Hepatocyte (in vitro differentiated cells): ENCODE data around the gene PPP1R2B. TPM values are rescaled to one million over a fixed set of nuclear protein-coding genes. Genes with fewer than 3 reads are reported as not detected.

ENCODE experiments used
- DNase-seq: peaks from one replicate; pipeline ENCODE4 v3.0.0-alpha.2; 2016; ENCODE audit warnings: low spot score
- H2AFZ ChIP-seq: fragments of 200-600 bp; sonication (generic); 2 replicates; pipeline ENCODE4 v1.6.0; 2016; ENCODE audit warnings: antibody characterized with exemption, mild to moderate bottlenecking
- H3K27ac ChIP-seq: fragments of 200-600 bp; sonication (generic); 2 replicates; pipeline ENCODE4 v1.5.1; 2016; ENCODE audit warnings: mild to moderate bottlenecking
- H3K27me3 ChIP-seq: fragments of 200-600 bp; sonication (generic); 2 replicates; pipeline ENCODE4 v1.6.1; 2016
- H3K36me3 ChIP-seq: fragments of 200-600 bp; sonication (generic); replicated peaks from 2 replicates; pipeline ENCODE4 v1.5.1; 2016; ENCODE audit warnings: low read depth; ENCODE audit not compliant: insufficient read depth
- H3K4me1 ChIP-seq: fragments of 200-600 bp; sonication (generic); 2 replicates; pipeline ENCODE4 v1.5.1; 2016; ENCODE audit warnings: mild to moderate bottlenecking, moderate library complexity; ENCODE audit not compliant: insufficient read depth
- H3K4me2 ChIP-seq: fragments of 200-600 bp; sonication (generic); 2 replicates; pipeline ENCODE4 v1.6.0; 2016
- H3K4me3 ChIP-seq: fragments of 200-600 bp; sonication (generic); 2 replicates; pipeline ENCODE4 v1.5.1; 2016; ENCODE audit warnings: mild to moderate bottlenecking
- H3K79me2 ChIP-seq: fragments of 200-600 bp; sonication (generic); 2 replicates; pipeline ENCODE4 v1.6.0; 2017; ENCODE audit warnings: mild to moderate bottlenecking
- H3K9me2 ChIP-seq: fragments of 200-600 bp; sonication (generic); replicated peaks from 2 replicates; pipeline ENCODE4 v1.6.0; 2017; ENCODE audit warnings: mild to moderate bottlenecking; ENCODE audit not compliant: insufficient read depth
- H3K9me3 ChIP-seq: fragments of 200-600 bp; sonication (generic); 2 replicates; pipeline ENCODE4 v1.5.1; 2016; ENCODE audit warnings: low read depth, mild to moderate bottlenecking
- H4K20me1 ChIP-seq: fragments of 200-600 bp; sonication (generic); 2 replicates; pipeline ENCODE4 v1.6.0; 2016; ENCODE audit warnings: mild to moderate bottlenecking; ENCODE audit not compliant: insufficient read depth, poor library complexity, severe bottlenecking
- CTCF ChIP-seq: fragments of 200-600 bp; sonication (generic); IDR thresholded peaks from 2 replicates; pipeline ENCODE4 v1.5.1; 2016; ENCODE audit warnings: antibody characterized with exemption, mild to moderate bottlenecking; ENCODE audit not compliant: poor library complexity
- EZH2 ChIP-seq: fragments of 200-600 bp; sonication (generic); IDR thresholded peaks from 2 replicates; pipeline ENCODE4 v1.6.1; 2016; ENCODE audit warnings: antibody characterized with exemption, mild to moderate bottlenecking, borderline replicate concordance
- EZH2phosphoT487 ChIP-seq: fragments of 200-600 bp; sonication (generic); IDR thresholded peaks from one replicate; pipeline ENCODE4 v1.6.1; 2018; ENCODE audit warnings: antibody characterized with exemption, mild to moderate bottlenecking, low read depth, moderate library complexity; ENCODE audit not compliant: unreplicated experiment, severe bottlenecking
- WGBS: methylation state at CpG from one replicate; pipeline ENCODE4 v1.1.6; 2016; ENCODE audit warnings: low lambda C conversion rate; ENCODE audit errors: missing lambda C conversion rate; 5-methylcytosine and 5-hydroxymethylcytosine counted together
- polyA plus RNA-seq: library from polyadenylated mRNA; unstranded; fragments of >200 nt; fragmentation: Nextera tagmentation; extraction: Ambion mirVana; gene quantifications from 2 replicates; pipeline ENCODE4 v1.2.1, GENCODE V29; 2016
- total RNA-seq: library from RNA; depleted of rRNA; stranded (reverse); fragments of >200 nt; gene quantifications from 2 replicates; pipeline ENCODE4 v1.2.3, GENCODE V29; 2014

The PPP1R2B gene
- total and polyA plus RNA-seq, 2 experiments from 2014 or later = not detected

- Histone ChIP-seq H3K27me3 (no peaks in the 10 kb centered on the region), H3K79me2 (no peaks in the 10 kb centered on the region), H3K9me2 (no peaks in the 10 kb centered on the region), H4K20me1 (no peaks in the 10 kb centered on the region), H3K27ac (no peak overlapping the region), H3K36me3 (no peaks in the 10 kb centered on the region), H2AFZ (no peak overlapping the region), H3K9me3 (no peaks in the 10 kb centered on the region), H3K4me1 (no peaks in the 10 kb centered on the region), H3K4me2 (no peak overlapping the region), H3K4me3 (no peak overlapping the region)
- WGBS = 87% methylated on average over 4 of the region's 4 CpGs
- no peak for TF ChIP-seq EZH2phosphoT487
- no peak for DNase-seq
These were observed 23.9 kb upstream of the PPP1R2B start for GRCh38 chr5:156826150-156826549.

- DNase-seq = no peak
- no peak overlapping the region for H2AFZ ChIP-seq
- H3K4me3 ChIP-seq = no peak overlapping the region
- H3K4me2 ChIP-seq = no peak overlapping the region
- H3K4me1 ChIP-seq = no peaks in the 10 kb centered on the region
- H3K27ac ChIP-seq = no peak overlapping the region
- H3K27me3 ChIP-seq = no peaks in the 10 kb centered on the region
- no peaks in the 10 kb centered on the region for H3K36me3 ChIP-seq
- H3K9me2 ChIP-seq = no peaks in the 10 kb centered on the region
- no peaks in the 10 kb centered on the region for H3K79me2 ChIP-seq
- WGBS = 69% methylated on average over 6 of the region's 6 CpGs
- no peaks in the 10 kb centered on the region for H4K20me1 ChIP-seq
- TF ChIP-seq CTCF (no peak), EZH2phosphoT487 (no peak), EZH2 (no peak)
- H3K9me3 ChIP-seq = no peaks in the 10 kb centered on the region
These were observed 15.2 kb upstream of the PPP1R2B start for GRCh38 chr5:156834916-156835315.

- H4K20me1 ChIP-seq = no peaks in the 10 kb centered on the region
- H3K79me2 ChIP-seq = no peaks in the 10 kb centered on the region
- no peaks in the 10 kb centered on the region for H3K9me2 ChIP-seq
- H3K27me3 ChIP-seq = no peaks in the 10 kb centered on the region
- no peaks in the 10 kb centered on the region for H3K9me3 ChIP-seq
- 80% methylated on average over 3 of the region's 3 CpGs for WGBS
- no peaks in the 10 kb centered on the region for H3K36me3 ChIP-seq
- H3K4me3 ChIP-seq = no peak overlapping the region
- TF ChIP-seq EZH2phosphoT487 (no peak), CTCF (peak; percentile 26), EZH2 (no peak)
- no peak overlapping the region for H3K27ac ChIP-seq
- H2AFZ ChIP-seq = no peak overlapping the region
- DNase-seq = no peak
- H3K4me1 ChIP-seq = no peaks in the 10 kb centered on the region
- no peak overlapping the region for H3K4me2 ChIP-seq
These were observed 14.2 kb upstream of the PPP1R2B start for GRCh38 chr5:156835905-156836304.

DNA sequence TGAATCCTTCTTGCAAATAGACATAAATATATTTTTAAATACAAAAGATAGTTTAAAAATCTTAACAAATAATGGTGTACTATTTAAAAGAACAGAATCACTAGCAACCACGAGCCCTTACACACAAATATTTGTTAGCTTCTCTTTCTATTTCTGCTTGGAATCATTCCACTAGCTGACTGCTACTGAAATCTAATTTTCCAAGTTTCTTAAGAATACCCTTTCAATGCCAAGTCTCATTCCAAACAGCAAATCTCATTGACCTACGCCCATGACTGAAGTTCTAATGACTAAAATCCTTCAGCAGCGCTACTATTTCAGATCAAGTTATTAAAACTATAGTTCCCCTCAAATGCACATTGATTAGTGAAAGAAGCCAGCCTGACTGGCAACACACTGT is 13.2 kb upstream of the PPP1R2B start:
- Histone ChIP-seq H2AFZ (no peak overlapping the region), H3K4me1 (no peaks in the 10 kb centered on the region), H3K4me2 (no peak overlapping the region), H3K27ac (no peak overlapping the region), H4K20me1 (no peaks in the 10 kb centered on the region), H3K9me3 (no peaks in the 10 kb centered on the region), H3K79me2 (no peaks in the 10 kb centered on the region), H3K4me3 (no peak overlapping the region), H3K27me3 (no peaks in the 10 kb centered on the region), H3K9me2 (no peaks in the 10 kb centered on the region), H3K36me3 (no peaks in the 10 kb centered on the region)
- TF ChIP-seq CTCF (no peak), EZH2 (no peak), EZH2phosphoT487 (no peak)
- no peak for DNase-seq
- WGBS = 90% methylated on average over 3 of the region's 3 CpGs
